Measurements from ENCODE around the gene XIRP2.

- no peak for TF ChIP-seq CTCF (conservative IDR thresholded peaks at IDR 0.05 in 1 of 2, IDR thresholded peaks at IDR 0.05 in 1 of 2; ENCODE audit: extremely low read depth in 1 of 2, insufficient read depth in 1 of 2, low read depth in 1 of 2, low read length in 2 of 2)
- no peak for TF ChIP-seq EZH2 (IDR thresholded peaks at IDR 0.05; ENCODE audit: borderline replicate concordance, low read length)
Measured at GRCh38 chr2:167132906-167133555, 244.8 kb downstream of the XIRP2 start.
